Measurements from ENCODE around the gene SLC10A2. TPM values are rescaled to one million over a fixed set of nuclear protein-coding genes. Genes with fewer than 3 reads are reported as not detected.

SLC10A2 gene
- total and polyA plus RNA-seq, 2 of the 4 experiments (the other 2 are of a cell fraction) = not detected

DNA sequence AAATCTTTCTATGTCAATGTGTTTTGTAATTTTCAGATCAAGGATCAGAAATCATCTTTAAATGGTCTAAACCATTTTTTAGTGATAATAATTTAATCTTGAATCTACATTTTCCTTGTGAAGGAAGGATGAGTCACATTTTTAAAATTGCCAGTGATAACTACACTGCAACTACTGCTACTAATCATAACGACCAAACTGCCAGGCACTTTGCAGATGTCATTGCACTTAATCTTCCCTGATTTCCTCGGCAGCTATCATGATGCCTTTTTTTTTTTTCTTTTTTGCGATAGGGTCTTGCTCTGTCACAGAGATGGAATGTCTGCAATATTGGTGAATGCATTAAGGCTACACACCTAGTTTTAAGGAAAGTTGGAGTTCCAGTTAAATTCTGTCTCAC lies 41.4 kb upstream of the SLC10A2 start:
- no peak overlapping the region for H3K4me2 ChIP-seq (ENCODE audit: low read depth, low read length)
- no peak overlapping the region for H3K56ac ChIP-seq (ENCODE audit: extremely low read depth, insufficient read depth, low read length)
- no peak overlapping the region for H3K9ac ChIP-seq (ENCODE audit: low read depth, low read length)
- H2AK5ac ChIP-seq (ENCODE audit: low read depth, low read length) = no peak overlapping the region
- peaks cover 16% of the 10 kb centered on the region for H3K9me3 ChIP-seq (ENCODE audit: control insufficient read depth, insufficient read depth, low read length)
- H3K27ac ChIP-seq (ENCODE audit: insufficient read depth, low read length) = no peak overlapping the region
- H3K23ac ChIP-seq (ENCODE audit: low read depth, low read length) = no peak overlapping the region
- H2AK9ac ChIP-seq (replicated peaks; ENCODE audit: low read depth, low read length, poor library complexity) = no peak overlapping the region
- no peak overlapping the region for H2BK15ac ChIP-seq (ENCODE audit: low read depth, low read length)
- no CpG with 5 or more reads among the region's 3 CpGs for WGBS, 2 experiments (ENCODE audit: extremely low coverage in 2 of 2, insufficient read length in 1 of 2)
- no peak overlapping the region for H2AFZ ChIP-seq (replicated peaks; ENCODE audit: low read length, poor library complexity)
- no peaks in the 10 kb centered on the region for H3K79me1 ChIP-seq (ENCODE audit: low read depth in 1 of 2, low read length in 2 of 2)
- H2BK5ac ChIP-seq (ENCODE audit: low read depth, low read length, poor library complexity, severe bottlenecking) = no peak overlapping the region
- H3K4me3 ChIP-seq (ENCODE audit: insufficient read depth, low read depth, low read length) = no peak overlapping the region
- no peak overlapping the region for H4K91ac ChIP-seq (ENCODE audit: insufficient read depth, low read depth, low read length)
- no peak overlapping the region for H2BK20ac ChIP-seq (ENCODE audit: low read depth, low read length)
- no peaks in the 10 kb centered on the region for H3K36me3 ChIP-seq (ENCODE audit: control insufficient read depth, insufficient read depth, low read length)
- no peak overlapping the region for H2BK120ac ChIP-seq (ENCODE audit: low read depth, low read length)
- H3K27me3 ChIP-seq (ENCODE audit: control insufficient read depth, insufficient read depth, low read length) = no peaks in the 10 kb centered on the region
- TF ChIP-seq MAZ (IDR thresholded peaks at IDR 0.05; ENCODE audit: borderline replicate concordance, low read depth, low read length) (no peak), RCOR1 (IDR thresholded peaks at IDR 0.05; ENCODE audit: insufficient replicate concordance, low read length) (no peak)
- no peak for DNase-seq
- H4K20me1 ChIP-seq (ENCODE audit: insufficient read depth, low read length) = no peaks in the 10 kb centered on the region
- no peaks in the 10 kb centered on the region for H3K9me1 ChIP-seq (ENCODE audit: insufficient read depth, low read length)
- ATAC-seq (ENCODE audit: low read depth) = no peak
- H3K4me1 ChIP-seq (ENCODE audit: control insufficient read depth, insufficient read depth, low read length) = no peaks in the 10 kb centered on the region
- no peak overlapping the region for H4K8ac ChIP-seq (ENCODE audit: low read depth in 2 of 2, low read length in 2 of 2)
- CTCF ChIA-PET = no interaction called here
- intact Hi-C loops (cut with micrococcal nuclease) (no loop called here), dilution Hi-C loops (cut with HindIII; ENCODE audit: low sequenced_read_pairs, unreplicated experiment) (no loop called here), in situ Hi-C loops (cut with MboI; ENCODE audit: low sequenced_read_pairs) (no loop called here)
- no peak overlapping the region for H4K5ac ChIP-seq (ENCODE audit: low read depth, low read length)
- BruUV-seq (replicated peaks) = no TSS peak
- POLR2A ChIA-PET (ENCODE audit: unreplicated experiment) = no interaction called here
- H3K4ac ChIP-seq (ENCODE audit: low read depth, low read length) = no peak overlapping the region
- H3K14ac ChIP-seq (replicated peaks; ENCODE audit: low read depth, low read length) = no peak overlapping the region
- no peak overlapping the region for H3K18ac ChIP-seq (ENCODE audit: low read depth, low read length)

Measured in IMR-90 (cell line).